Measurements from ENCODE around the gene ZNF580.
A peak's percentile ranks its signal among the peaks of the same experiment; 100 is the strongest.

Gene ZNF580, protein sequence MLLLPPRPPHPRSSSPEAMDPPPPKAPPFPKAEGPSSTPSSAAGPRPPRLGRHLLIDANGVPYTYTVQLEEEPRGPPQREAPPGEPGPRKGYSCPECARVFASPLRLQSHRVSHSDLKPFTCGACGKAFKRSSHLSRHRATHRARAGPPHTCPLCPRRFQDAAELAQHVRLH

DNA sequence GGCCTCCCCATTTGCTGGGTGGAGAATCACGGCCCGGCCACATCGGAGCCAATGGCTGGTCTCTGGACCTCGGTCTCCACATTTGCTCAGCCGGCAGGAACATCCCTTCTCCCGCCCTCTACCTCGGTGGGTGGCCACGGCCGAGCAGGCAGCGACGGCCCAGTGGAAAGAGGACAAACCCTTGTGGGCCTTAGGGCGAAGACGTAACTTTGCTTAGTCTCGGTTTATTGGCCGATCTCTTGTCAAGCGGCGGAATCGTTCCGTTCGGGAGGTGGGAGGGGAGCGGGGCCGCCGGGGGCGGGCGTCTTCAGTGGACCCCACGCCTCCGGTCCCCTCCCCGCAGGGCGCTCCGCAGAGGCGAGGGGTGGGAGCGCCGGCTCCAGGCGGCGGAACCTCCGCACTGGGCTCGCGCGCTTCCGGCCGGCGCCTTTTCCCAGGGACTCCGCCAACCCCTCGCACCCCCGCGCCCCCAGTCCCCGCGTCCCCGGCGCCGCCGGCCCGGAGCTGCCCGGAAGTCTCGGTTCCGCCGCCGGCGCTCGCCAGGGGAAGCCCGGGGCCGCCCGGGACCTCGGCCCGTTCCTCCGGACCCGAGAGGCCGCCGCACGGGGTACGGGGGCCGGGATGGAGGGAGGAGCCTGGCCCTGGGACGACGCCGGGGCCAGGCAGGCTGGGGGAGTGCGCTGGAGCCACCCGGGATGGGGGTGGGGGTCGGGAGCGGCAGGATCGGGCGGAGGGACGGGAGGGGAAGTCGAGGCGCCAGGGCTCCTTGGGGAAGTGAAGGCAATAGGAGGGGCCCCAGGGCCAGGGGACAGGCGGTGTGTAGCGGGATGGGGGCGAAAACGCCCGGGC is at the start of gene ZNF580:
TSS of gene ZNF580 (plus strand) at position 426 of the 849 bp plus-strand sequence. CDS start 1,507 bp downstream, outside the sequence.
- DNase-seq, result peak; percentile 44

DNA sequence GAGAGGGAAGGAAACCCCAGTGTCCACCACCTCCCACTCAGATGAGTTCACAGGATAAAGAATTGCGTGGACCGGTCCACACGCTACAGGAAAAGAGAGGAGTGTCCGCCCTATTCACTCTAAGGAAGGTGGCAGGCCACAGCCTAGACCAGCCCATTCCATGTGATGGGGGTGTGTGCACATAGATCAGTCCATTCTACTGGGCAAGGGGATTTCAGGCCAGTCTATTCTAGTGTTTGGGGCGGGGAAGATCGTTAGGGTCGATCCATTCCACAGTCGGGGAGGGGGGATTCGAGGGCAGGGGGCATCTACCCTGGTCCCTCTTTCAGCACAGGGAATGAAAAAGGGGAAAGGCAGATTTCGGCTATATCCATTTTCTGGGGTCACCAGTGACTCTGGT is 49.2 kb upstream of the ZNF580 start:
- no peak for DNase-seq

DNA sequence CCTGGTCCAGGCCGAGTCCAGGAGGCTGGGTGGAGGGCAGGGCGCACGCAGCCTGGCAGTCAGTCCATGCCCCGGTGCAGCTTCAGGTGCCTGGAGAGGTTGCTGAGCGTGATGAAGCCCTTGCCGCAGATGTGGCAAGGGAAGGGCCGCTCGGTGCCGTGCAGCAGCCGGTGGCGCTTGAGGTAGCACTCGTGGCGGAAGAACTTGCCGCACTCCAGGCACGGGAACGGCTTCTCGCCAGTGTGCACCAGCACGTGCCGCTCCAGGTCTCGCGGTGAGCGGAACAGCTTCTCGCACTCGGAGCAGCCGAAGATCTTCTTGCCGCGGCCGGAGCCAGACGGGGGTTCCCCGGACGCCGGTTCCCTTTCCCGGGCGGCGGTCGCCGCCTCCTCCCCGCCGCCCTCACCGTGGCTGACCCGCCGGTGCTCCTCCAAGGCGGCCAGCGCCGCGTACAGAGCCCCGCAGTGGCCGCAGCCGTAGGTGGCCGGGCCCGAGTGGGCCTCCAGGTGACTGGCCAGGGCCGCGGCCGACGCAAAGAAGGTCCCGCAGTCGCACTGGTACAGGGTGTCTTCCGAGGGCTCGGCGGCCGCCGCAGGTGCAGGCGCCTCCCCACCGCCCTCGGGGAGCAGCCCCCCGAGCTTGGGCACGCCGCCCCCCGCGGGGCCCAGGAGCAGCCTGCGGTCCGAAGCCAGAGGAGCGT is 48.3 kb upstream of the ZNF580 start:
- no peak for DNase-seq

DNA sequence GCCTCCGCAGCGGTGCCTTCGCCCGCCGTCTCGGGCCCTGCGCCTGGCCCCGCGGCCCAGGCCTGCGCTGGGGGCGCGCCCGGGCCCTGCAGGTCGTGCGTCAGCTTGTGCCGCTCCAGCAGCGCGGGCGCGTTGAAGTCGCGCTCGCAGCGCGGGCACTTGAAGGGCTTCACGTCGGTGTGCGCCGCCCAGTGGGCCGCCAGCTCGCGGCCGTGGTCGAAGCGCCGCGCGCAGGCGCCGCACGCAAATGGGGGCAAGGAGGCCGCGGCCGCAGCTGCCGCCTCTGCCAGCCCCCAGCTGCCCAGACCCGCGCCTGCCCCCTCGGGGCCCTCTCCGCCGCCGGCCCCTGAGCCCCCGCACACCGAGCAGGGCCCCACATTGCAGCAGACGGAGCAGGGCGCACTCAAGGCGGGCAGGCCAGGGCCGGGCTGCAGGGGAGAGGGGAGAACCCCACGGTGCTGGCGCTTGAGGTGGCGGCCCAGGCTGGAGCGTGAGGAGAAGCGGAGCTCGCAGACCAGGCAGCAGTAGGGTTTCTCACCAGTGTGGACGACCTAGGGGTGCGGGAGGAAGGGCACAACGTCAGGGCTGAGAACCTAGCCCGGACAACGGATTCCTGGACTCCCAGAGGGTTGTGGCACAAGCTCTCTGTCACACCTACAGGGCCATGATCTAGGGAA is 47.6 kb upstream of the ZNF580 start:
- no peak for DNase-seq

DNA sequence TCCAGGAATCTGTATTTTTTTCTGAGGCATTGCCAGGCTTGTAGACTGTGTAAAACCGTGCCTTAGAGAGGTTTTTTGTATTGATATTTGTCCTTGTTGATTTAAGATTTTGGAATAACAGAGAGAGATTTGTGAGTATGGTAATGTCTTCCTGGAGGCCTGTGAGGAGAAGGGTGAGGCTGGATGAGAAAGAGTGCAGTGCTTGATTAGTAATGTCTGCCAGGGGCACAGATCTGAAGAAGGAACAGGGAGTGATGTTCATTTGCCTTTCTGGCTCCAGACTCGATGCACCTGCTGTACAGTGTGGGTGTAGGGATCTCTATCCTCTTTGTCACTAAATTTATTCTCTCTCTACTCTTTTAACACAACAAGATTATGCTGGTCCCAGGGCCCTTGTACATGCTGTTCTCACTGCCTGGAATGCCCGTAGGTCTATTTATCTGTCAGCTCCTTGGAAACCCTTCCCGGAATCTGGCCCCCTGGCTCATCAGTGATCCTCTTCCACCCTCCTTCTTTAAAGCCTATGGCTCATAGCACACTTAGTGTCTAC is 45.7 kb upstream of the ZNF580 start:
- DNase-seq, result no peak

DNA sequence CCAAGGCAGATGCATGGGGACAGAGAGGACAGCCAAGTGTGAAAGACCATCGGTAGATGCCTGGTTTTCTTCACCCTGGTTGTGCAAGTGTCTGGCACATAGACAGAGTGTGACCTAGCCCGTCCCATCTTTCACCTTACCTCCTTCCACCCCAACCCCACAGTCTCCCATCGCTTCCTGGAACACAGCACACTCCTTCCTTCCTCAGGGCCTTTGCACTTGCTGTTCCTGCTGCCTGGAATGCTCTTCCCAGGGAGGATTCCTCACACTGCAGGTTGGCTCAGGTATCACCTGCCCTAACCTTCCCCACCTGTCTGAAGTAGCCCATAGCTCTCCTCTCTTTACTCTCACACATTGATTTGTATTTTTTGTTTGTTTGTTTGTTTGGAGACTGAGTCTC is 44.5 kb upstream of the ZNF580 start:
- DNase-seq, result no peak

DNA sequence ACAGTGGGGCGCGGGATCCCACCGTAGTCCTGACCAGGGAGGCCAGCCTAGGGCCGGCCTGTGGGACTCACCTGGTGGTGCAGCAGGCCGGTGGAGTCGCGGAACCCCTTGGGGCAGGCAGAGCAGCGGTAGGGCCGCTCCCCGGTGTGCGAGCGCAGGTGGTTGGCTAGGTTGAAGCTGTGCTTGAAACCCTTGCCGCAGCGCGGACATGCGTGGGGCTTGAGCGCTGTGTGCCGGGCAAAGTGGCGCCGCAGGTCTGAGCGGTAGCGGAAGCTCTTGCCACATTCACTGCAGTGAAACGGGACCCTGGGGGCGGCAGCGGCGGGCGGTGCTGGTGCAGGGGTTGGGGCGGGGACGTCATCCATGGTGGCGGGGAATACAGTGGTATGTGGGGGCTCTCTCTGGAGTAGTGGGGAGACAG is 43.3 kb upstream of the ZNF580 start:
- no peak for DNase-seq

DNA sequence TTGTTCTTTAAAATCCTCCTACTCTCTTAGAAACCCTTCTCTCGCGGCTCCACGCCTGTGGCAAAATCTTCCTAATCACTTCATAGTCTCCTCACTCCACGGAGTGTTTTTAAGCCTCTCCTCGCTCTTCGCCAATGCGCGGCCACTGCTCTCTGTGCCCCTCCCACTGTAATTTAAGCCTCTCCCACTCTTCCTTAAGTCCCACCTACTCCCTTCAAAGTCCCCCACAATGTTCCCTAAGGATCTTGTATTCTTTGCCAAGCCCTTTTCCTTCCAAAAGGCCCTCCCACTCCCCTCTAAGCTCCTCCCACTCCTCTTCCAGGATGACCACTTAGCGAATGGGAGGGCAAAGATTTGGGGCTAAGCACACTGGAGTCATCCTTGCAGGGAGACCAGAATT is 42.8 kb upstream of the ZNF580 start:
- no peak for DNase-seq

DNA sequence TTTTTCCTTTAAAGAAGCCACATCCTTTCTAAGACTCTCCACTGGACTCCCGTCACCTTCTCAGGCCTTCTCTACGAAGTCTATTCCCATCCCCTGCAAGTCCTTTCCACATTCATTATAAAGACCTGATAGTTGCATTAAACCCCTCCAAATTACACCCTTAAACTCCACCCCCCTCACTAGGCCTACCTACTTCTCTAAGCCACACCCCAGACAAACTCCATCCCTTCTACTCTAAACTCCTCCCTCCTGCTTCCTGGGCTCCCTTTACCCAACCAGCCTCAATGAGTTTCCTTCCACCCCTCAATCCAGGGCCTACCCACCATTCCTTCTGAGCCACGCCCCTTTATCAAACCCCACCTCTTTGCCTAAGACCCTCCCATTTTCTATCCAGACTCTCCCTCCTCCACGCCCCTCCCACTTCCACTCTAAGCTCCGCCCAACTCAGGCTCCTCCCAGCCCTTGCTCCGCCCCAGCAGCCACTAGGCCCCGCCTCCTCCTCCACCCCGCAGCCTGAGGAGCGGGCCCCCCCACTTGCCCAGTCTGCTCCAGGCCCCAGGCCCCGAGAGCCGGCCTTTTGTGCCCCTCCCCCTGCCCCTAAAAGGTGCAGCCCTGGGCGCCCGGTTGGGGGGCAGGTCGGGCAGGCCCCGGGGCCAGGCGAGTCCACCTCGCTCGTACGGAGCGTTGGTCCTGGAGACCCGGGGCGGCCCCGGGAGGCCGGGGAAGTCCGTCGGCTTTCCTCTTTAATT is 41.9 kb upstream of the ZNF580 start:
- DNase-seq, result peak; percentile 92

DNA sequence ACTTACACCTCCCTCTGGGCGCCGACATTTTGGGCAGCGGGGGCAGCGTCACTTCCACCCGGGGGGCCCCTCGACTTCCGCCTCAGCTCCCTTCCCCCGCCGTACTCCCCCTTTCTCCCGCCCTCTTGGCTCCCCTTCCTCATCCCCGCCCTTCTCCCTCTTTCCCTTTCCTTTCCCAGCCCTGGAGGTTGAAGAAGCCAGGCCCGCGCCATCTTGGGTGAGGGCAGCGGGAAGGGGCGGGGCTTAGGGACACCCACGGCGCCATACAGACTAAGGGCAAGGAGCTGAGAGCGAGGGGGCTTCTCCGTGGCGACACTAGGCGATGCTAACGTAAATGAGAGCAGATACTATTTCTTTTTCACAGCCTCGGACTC is 41.3 kb upstream of the ZNF580 start, which contains the start of gene FIZ1:
TSS of gene FIZ1 (minus strand) at position 50 of the 374 bp plus-strand sequence. CDS start 1,652 bp downstream, outside the sequence.
- DNase-seq, result peak; percentile 94

DNA sequence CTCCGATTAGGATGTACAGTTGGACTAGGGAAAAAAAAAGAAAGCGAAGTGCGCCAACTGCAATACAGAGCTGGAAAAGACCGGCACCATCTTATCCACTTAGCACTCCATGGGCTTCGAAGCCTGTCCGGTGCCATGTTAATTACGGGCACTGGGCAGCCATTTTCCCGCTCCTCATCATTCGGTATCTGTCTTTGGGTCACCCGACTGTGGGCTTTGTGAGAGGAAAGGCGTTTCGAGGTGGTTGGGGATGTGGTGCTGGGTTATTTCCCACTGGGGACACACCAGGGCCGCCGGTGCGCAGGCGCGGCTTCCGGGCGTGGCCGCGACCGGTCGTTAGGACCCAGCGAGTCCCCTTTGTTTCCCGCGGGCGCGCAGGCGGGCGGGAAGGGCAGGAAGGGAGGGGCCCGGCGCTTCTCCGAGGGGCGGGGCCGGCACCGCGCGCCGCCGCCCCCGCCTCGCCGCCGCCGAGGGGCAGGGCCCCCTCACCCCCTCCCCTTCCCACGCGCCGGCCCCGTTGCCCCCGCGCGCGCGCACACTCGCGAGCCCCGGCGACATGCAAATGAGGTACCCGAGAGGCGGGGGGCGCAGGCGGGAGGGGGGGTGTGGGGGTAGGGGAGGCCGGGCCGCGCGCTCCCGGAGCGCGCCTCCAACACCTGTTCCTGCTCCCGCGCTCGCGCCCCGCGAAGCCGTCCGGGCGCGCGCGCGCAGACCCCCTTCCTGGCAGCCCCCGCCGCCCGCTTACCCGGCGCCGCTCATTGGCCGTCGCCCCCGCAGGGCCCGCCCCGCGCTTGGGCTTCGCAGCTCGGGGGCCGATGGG is 40.8 kb upstream of the ZNF580 start, which contains the start of gene ZNF524:
TSS of gene ZNF524 (plus strand) at position 447 of the 820 bp plus-strand sequence. CDS start 1,825 bp downstream, outside the sequence.
- DNase-seq, result peak; percentile 70

DNA sequence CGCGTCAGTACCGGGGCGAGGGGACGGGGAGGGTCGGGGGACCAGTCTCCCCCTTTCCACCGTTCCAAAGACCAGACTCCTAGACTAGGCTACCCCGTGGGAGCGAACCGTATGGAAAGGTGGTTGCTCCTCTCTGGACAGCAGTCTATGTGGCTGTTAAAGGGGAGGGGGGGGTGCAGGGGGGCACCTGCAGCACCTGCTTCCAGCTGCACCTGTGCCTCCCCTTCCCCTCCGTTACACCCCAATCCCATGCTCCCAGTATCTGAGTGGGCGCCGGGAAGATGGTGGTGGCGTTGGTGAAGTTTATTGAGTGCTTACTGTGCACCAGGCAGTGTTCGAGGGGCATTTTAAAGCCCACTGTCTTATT is 40.2 kb upstream of the ZNF580 start:
- DNase-seq, result no peak

DNA sequence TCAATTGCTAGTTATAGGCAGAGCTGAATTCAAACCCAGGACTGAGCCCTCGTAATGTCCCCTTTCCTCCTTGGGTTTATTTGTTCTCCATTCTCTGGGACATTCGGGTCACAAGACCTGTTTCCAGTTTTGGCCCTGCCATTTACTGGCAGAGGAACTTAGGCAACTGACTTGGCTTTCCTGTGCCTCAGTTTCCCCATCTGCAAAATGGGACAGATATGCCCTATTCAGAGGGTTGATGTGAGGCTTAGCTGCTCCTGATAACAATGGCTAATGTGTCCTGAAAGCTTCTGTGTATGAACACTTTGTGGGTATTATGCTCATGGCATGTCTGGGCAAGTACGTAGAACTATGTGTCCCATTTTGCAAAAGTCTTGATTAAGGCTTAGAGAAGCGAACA is 39.7 kb upstream of the ZNF580 start:
- no peak for DNase-seq

DNA sequence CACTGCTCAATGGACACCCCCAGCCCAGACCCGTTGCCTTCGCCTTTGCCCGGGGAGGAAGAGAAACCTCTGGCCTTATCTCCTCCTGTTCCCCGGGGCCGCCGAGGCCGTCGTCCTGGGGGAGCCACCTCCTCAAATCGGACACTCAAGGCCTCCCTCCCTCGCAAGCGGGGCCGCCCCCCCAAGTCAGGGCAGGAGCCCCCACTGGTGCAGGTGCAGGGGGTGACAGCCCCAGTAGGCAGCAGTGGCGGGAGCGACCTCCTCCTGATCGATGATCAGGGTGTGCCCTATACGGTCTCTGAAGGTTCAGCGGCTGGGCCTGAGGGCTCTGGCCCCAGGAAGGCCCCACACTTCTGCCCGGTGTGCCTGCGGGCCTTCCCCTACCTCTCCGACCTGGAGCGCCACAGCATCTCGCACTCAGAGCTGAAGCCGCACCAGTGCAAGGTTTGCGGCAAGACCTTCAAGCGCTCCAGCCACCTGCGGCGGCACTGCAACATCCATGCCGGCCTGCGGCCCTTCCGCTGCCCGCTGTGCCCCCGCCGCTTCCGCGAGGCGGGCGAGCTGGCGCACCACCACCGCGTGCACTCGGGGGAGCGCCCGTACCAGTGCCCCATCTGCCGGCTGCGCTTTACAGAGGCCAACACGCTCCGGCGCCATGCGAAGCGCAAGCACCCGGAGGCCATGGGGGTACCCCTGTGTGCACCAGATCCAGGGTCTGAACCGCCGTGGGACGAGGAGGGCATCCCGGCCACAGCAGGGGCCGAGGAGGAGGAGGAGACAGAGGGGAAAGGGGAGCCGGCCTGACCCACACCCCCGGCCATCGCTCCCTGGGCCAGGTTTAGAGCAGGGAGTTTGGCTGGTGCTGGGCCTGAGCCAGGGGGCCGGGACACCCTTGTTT is 38.4 kb upstream of the ZNF580 start:
- DNase-seq, result no peak

DNA sequence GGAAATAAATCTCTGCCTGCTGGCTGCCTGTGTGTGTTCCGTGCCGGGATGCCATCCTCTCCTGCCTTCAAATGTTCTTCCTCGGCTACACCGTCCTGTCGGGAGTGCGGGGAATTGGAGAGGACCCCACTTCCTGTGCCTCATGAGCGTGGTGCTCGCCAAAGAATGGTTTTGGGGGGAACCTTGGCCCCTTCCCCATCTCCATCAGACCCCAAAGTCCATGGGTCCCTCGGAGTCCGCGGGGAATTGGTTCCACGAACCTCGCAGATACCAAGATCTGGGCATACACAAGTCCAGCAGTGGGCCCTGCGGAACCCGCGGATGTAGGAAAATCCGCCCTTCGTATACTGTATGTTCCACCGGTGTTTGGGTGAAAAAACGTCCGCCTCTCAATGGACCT is 37.7 kb upstream of the ZNF580 start:
- DNase-seq, result no peak

DNA sequence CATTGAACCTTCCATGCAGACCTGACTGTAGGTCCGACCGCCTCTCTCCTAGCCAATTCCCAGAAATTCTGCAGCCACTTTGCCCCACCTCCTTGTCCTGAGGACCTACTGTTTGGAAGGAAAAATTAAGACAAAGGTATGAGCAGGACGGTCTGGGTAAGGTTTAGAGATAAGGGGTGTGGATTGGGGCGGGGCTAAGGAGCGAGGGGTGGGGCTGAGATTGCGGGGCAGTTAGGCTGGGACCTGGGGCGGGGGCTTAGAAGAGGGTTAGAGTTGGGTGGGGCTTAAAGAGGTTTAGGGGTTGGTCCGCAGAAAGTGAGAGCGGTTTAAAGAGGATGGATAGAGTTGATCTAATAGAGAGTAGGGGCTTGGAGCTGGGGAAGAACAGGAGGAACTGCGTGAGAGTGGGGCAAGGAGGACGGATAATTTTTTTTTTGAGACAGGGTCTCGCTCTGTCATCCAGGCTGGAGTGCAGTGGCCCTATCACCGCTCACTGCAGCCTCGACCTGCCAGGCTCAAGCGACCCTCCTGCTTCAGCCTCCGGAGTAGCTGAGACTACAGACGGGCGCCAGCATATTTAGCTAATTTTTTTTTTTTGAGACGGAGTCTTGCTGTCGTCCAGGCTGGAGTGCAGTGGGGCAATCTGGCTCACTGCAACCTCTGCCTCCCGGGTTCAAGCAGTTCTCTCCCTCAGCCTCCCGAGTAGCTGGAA is 37.1 kb upstream of the ZNF580 start:
- DNase-seq, result no peak

DNA sequence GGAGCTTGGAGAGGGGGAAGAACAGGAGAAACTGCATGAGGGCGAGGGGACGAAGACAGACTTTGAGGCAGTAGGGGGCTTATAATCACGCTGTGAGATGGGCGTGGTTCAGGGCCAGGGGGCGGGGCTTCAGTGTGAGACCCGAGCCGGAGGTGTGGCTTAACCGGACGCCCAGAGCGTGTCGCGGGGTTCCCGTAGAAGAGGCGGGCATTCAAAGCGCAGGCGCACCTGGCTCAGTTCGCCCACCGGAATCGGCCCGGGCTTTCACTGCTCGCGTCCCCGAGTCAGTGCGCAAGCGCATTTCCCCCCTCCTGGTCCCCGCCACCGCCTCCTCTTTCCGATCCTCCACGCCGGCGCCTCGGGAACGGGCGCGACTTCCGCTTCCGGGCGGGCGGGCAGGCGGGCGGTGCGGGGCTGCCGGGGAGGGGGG is 35.6 kb upstream of the ZNF580 start:
- DNase-seq, result peak; percentile 98

DNA sequence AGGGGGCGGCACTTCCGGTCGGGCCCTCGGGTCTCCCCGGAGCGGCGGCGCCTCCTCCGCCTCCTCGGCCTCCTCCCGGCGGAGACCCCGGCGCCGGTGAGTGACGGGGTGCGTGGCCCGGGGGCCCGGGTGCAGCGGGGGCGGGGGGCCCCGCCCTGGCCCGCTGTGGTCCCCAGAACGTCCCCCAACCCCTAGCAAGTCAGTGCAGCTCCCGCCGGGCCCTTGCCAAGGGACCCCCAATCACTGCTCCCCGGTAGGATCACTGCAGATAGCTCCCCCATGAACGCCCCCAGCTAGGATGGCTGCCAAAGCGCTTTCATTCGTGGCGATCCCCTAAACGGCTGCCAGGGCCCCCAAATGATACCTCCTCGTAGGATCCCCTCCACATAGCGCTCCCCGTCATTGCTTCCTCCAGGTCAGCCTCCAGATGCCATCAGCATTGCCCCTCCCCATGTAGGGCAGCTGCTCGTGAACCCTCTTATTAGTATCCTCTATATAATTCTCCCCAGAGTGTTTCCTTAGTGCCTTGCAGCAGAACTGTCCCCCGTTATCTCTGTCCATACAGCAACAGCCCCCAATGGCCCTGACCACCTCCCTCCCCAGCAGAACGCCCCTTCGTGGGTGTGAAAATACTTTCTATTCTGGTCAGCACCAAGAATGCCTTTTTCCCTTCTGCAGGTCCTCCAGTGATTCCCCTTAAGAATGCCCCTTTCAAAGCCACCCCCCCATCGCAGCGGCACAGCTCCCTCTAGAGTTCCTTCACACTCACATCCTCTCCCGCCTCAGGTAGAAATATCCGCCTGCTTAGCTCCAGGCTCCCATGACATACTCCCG is 34.9 kb upstream of the ZNF580 start, which contains the start of gene ZNF865:
TSS of gene ZNF865 (plus strand) at position 11 of the 834 bp plus-strand sequence. CDS start 7,972 bp downstream, outside the sequence.
- peak; percentile 56 for DNase-seq
